Progenitor cell of endocrine pancreas (in vitro differentiated cells): Measurements from ENCODE around the gene POP7. TPM values are rescaled to one million over a fixed set of nuclear protein-coding genes. Genes with fewer than 3 reads are reported as not detected.

Experiments
- DNase-seq: peaks from one replicate; pipeline ENCODE4 v3.0.0; 2021; ENCODE audit warnings: low spot score; ENCODE audit not compliant: unreplicated experiment
- H3K27ac Mint-ChIP-seq: 2 replicates; pipeline ENCODE4 v1.8.0; 2021; ENCODE audit warnings: mild to moderate bottlenecking, moderate library complexity, mixed read lengths
- H3K27me3 Mint-ChIP-seq: 2 replicates; pipeline ENCODE4 v1.8.0; 2021; ENCODE audit warnings: mixed read lengths
- H3K36me3 Mint-ChIP-seq: 2 replicates; pipeline ENCODE4 v1.8.0; 2022; ENCODE audit warnings: mixed read lengths; ENCODE audit not compliant: insufficient read depth
- H3K4me1 Mint-ChIP-seq: 2 replicates; pipeline ENCODE4 v1.8.0; 2021; ENCODE audit warnings: low read depth, mixed read lengths
- H3K4me3 Mint-ChIP-seq: 2 replicates; pipeline ENCODE4 v1.8.0; 2021; ENCODE audit warnings: low read depth, mild to moderate bottlenecking, moderate library complexity, mixed read lengths
- H3K9me3 Mint-ChIP-seq: 2 replicates; pipeline ENCODE4 v1.8.0; 2021; ENCODE audit warnings: low read depth, mixed read lengths
- total RNA-seq: library from RNA; stranded (reverse); gene quantifications from 2 replicates; pipeline ENCODE4 v1.2.1, GENCODE V29; 2021
- TF ChIP-seq, protein P1 (sequence below): fragments of 200-600 bp; sonication (generic); IDR thresholded peaks from one replicate; pipeline ENCODE4 v1.5.0; 2021; ENCODE audit warnings: antibody characterized with exemption, mild to moderate bottlenecking; ENCODE audit not compliant: unreplicated experiment

The POP7 gene
- total RNA-seq, 1 donor from 2014 or later = 33.7 TPM

GRCh38 chr7:100728196-100728595 lies 22.3 kb downstream of the POP7 start:
- H3K4me1 Mint-ChIP-seq = no peaks in the 10 kb centered on the region
- DNase-seq = no peak

GRCh38 chr7:100730136-100730800 lies 24.3 kb downstream of the POP7 start:
- Mint-ChIP-seq H3K9me3 (no peaks in the 10 kb centered on the region), H3K27ac (no peak overlapping the region), H3K36me3 (no peaks in the 10 kb centered on the region), H3K27me3 (peaks cover 13% of the 10 kb centered on the region), H3K4me1 (no peaks in the 10 kb centered on the region), H3K4me3 (no peak overlapping the region)
- TF ChIP-seq, protein P1, sequence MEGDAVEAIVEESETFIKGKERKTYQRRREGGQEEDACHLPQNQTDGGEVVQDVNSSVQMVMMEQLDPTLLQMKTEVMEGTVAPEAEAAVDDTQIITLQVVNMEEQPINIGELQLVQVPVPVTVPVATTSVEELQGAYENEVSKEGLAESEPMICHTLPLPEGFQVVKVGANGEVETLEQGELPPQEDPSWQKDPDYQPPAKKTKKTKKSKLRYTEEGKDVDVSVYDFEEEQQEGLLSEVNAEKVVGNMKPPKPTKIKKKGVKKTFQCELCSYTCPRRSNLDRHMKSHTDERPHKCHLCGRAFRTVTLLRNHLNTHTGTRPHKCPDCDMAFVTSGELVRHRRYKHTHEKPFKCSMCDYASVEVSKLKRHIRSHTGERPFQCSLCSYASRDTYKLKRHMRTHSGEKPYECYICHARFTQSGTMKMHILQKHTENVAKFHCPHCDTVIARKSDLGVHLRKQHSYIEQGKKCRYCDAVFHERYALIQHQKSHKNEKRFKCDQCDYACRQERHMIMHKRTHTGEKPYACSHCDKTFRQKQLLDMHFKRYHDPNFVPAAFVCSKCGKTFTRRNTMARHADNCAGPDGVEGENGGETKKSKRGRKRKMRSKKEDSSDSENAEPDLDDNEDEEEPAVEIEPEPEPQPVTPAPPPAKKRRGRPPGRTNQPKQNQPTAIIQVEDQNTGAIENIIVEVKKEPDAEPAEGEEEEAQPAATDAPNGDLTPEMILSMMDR = no peak
- no peak for DNase-seq

More at GRCh38 chr7:100728196-100728595, 22.3 kb downstream of the POP7 start:
- Mint-ChIP-seq H3K4me3 (no peak overlapping the region), H3K27ac (no peak overlapping the region), H3K9me3 (no peaks in the 10 kb centered on the region), H3K36me3 (no peaks in the 10 kb centered on the region), H3K27me3 (peaks cover 18% of the 10 kb centered on the region)
- TF ChIP-seq, protein P1 = no peak

DNA sequence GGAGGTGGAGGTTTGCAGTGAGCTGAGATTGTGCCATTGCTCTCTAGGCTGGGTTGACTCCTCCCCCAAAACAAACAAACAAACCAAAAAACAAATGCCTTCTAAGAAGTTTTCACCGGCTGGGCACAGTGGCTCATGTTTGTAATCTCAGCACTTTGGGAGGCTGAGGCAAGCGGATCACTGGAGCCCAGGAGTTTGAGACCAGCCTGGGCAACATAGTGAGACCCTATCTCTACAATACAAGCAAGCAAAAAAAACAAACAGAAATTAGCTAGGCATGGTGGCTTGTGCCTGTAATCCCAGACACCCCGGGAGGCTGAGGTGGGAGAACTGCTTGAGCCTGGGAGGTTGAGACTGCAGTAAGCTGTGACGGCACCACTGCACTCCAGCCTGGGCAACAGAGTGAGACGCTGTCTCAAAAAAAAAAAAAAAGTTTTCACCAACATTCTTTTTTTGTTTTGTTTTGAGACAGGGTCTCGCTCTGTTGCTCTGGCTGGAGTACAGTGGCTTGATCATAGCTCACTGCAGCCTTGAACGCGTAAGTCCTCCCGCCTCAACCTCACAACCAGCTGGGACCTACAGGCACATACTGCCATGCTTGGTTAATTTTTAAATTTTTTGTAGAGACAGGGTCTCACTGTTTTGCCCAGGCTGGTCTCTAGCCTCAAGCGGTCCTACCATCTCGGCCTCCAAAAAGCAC lies 26.2 kb downstream of the POP7 start:
- peaks cover 13% of the 10 kb centered on the region for H3K27me3 Mint-ChIP-seq
- DNase-seq = no peak
- no peak overlapping the region for H3K4me3 Mint-ChIP-seq
- H3K9me3 Mint-ChIP-seq = no peaks in the 10 kb centered on the region
- H3K4me1 Mint-ChIP-seq = no peaks in the 10 kb centered on the region
- H3K27ac Mint-ChIP-seq = no peak overlapping the region
- TF ChIP-seq, protein P1 = no peak
- no peaks in the 10 kb centered on the region for H3K36me3 Mint-ChIP-seq

DNA sequence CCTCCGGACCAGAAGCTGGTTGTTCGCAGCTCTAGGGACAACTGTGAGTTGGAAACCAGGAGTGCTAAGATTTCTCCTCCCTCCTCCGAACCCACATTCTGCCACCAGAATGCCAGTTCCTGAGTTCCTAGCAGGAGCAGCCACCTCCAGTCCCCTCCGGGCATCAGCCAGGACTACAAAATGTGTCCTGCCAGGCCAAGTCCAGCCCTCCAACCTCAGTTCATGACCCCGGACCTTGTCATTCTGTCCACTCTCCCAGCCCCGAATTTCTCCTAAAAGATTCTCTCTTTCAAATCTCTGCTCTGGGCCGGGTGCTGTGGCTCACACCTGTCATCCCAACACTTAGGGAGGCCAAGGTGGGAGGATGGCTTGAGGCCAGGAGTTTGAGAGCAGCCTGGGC lies 29.8 kb downstream of the POP7 start:
- DNase-seq = no peak
- no peak overlapping the region for H3K4me3 Mint-ChIP-seq
- no peaks in the 10 kb centered on the region for H3K36me3 Mint-ChIP-seq
- no peaks in the 10 kb centered on the region for H3K9me3 Mint-ChIP-seq
- H3K27me3 Mint-ChIP-seq = peaks cover 3% of the 10 kb centered on the region
- no peaks in the 10 kb centered on the region for H3K4me1 Mint-ChIP-seq
- TF ChIP-seq, protein P1 = no peak
- H3K27ac Mint-ChIP-seq = no peak overlapping the region

GRCh38 chr7:100736671-100737070 lies 30.8 kb downstream of the POP7 start:
- Mint-ChIP-seq H3K4me1 (no peaks in the 10 kb centered on the region), H3K27me3 (peaks cover 3% of the 10 kb centered on the region), H3K36me3 (no peaks in the 10 kb centered on the region), H3K27ac (no peak overlapping the region), H3K4me3 (no peak overlapping the region), H3K9me3 (no peaks in the 10 kb centered on the region)
- no peak for DNase-seq
- TF ChIP-seq, protein P1 = no peak
